ENCODE measurements around the gene CHST5.

DNA sequence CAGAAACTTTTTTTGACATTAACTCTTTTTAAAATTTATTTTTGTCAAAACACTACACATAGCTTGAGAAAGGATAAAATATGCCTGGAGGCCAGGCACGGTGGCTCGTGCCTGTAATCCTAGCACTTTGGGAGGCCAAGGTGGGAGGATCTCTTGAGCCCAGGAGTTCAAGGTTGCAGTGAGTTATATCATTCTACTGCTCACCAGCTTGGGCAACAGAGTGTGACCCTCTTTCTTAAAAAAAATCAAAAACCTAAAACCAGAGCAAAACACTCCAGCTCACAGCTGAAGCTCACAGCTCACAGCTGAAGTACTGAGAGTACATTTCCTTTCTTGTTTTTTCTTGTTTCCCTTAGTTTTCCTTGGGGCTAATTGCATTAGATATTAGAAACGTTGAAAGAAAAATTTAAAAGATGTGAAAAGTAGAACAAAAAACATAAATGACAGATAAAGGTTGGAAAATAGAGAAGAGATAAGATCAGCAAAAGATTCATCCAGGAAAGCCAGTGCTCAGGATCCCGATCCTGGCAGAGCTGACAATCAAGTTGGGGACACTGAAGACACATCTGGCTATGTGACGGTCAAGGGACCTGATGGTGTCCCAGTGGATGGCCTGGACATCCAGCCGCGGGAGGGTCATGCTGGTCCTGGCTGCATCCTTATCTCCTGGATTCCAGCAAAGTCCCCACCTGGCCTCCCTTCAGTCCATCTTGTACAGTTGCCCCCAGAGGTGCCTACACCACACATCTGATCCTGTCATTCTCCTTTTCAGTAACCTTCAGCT is 50.5 kb downstream of the CHST5 start:
- TF ChIP-seq, protein P1, sequence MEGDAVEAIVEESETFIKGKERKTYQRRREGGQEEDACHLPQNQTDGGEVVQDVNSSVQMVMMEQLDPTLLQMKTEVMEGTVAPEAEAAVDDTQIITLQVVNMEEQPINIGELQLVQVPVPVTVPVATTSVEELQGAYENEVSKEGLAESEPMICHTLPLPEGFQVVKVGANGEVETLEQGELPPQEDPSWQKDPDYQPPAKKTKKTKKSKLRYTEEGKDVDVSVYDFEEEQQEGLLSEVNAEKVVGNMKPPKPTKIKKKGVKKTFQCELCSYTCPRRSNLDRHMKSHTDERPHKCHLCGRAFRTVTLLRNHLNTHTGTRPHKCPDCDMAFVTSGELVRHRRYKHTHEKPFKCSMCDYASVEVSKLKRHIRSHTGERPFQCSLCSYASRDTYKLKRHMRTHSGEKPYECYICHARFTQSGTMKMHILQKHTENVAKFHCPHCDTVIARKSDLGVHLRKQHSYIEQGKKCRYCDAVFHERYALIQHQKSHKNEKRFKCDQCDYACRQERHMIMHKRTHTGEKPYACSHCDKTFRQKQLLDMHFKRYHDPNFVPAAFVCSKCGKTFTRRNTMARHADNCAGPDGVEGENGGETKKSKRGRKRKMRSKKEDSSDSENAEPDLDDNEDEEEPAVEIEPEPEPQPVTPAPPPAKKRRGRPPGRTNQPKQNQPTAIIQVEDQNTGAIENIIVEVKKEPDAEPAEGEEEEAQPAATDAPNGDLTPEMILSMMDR (IDR thresholded peaks at IDR 0.05; ENCODE audit: poor library complexity): no peak
- TF ChIP-seq EZH2 (IDR thresholded peaks at IDR 0.05; ENCODE audit: borderline replicate concordance): no peak
- TF ChIP-seq EZH2phosphoT487 (IDR thresholded peaks at IDR 0.05; ENCODE audit: low read depth, severe bottlenecking, unreplicated experiment): no peak

All from hepatocyte (in vitro differentiated cells).